NCI-H1436 (cell line): Measurements from ENCODE around the gene FOXL3.

ENCODE experiments used
- DNase-seq: peaks from one replicate; lab custom pipeline; 2025; lab: John Stamatoyannopoulos, UW

Gene FOXL3

GRCh38 chr7:302054-302992, 12.4 kb downstream of the FOXL3 start:
- no peak for DNase-seq

DNA sequence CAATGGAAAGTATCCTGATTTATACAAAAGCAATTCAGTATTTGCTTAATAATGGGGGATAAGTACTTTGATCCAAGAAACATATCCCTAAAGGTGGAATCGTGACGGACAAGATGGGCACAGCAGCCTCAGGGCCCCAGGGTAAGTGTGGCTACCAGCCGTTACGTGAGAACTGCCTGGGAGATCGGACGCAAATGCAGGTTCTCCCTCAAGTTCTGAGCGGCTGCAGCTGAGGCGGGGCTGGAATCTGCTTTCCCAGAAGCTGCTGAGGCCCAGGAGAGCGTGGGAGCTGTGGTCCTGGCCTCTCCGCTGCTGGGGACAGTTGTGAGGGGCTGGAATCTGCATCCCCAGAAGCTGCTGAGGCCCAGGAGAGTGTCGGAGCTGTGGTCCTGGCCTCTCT, 13.5 kb downstream of the FOXL3 start:
- DNase-seq, result no peak

DNA sequence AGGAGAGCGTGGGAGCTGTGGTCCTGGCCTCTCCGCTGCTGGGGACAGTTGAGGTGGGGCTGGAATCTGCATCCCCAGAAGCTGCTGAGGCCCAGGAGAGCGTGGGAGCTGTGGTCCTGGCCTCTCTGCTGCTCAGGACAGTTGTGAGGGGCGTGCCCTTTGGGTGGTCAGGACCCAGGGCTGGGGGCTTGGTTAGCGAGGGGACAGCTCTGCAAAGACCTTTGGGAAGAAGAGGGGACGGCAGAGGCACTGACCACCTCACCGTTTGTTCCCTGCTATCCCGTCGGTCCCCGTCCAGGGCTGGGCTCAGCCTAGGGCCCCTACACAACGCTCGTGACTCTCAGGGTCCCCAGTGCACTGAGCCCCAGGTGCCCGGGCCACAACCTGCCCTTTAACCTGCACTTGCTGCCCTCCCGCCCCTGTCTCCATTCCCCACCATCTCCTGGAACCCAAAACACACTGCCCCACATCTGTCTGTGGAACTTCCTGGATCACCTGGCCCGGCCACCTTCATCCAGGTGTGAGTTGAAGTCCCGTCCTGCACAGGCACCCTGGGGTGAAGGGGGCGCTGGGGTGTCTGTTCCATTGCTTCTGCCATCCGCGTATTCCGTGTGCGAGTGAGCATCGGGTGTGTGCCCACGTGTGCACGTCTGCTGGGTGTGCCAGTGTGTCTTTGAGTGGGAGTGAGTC, 14.1 kb downstream of the FOXL3 start:
- DNase-seq, result no peak

DNA sequence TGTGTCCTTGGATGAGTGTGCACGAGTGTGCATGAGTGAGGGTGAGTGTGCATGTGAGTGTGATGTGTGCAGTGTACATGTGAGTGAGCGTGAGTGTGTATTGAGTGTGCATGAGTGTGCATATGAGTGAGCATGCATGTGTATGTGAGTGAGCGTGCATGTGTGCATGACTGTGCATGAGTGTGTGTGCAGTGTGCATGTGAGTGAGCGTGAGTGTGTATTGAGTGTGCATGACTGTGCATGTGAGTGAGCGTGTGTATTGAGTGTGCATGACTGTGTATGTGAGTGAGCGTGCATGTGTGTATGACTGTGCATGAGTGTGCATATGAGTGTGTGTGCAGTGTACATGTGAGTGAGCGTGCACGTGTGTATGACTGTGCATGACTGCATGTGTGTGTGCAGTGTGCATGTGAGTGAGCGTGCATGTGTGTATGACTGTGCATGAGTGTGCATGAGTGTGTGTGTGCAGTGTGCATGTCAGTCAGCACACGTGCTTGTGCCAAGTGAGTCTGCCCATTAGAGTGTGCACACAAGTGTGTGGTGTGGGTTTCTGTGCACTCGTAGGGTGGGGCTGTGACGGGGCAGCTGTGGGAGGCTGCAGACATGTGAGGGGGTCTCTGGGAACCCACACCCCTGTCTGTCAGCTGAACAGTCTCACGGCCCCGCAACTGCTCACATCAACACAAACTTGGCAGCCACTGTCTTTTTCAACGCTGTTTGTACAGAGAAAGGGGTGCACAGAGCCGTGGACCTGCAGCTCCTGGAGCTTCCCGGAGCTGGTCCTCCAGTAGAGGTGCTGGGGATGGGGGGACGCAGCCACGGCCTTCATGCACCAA, 14.8 kb downstream of the FOXL3 start:
- no peak for DNase-seq

DNA sequence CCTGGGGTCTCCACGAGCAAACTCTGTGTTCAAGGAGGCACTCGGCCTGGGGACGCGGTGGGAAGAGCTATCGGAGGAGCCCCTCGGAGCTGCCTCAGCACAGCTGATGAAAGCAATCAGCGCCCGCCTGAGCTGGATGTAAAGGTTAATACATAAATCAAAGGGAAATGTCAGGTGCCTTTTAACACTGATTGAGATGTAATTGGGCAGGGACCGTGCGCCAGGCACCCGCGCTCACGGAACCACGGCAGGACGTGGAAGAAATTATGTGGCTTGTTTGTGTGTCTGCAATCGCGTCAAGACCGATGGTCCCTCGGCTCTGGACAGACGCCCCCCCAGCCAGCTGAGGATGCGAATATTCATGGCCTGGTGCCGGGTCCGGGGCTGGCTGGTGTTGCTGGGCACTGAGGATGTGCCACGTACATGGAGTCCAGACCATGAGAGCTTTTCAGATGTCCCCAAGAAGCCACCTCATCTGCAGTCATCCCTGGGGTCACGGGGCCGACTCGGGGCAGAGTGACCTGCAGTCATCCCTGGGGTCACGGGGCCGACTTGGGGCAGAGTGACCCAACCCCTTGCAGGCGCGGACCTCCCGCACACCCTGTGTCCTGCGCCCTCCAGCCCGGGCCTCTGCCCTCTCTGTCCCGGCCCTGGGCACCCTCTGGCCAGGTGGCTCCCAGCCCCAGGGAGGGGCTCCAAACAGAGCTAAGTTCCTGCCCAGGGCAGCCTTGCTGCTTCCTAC, 15.6 kb downstream of the FOXL3 start:
- no peak for DNase-seq

DNA sequence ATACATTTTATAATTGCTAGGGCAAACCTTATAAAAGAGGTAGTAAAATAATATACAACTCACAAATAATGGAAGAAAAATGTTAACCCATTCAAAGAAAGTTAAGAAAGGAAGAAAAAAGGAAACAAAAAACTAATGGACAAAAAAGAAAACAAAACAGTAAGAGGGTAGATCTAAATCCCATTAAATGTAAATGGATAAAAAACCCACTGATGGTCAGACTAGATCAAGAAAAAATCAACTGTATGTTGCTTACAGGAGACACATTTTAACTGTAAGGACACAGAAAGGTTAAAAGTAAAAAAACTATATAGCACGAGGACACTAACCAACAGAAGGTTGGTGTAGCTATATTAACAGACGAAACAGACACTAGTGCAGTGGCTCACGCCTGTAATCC, 18.0 kb downstream of the FOXL3 start:
- no peak for DNase-seq

DNA sequence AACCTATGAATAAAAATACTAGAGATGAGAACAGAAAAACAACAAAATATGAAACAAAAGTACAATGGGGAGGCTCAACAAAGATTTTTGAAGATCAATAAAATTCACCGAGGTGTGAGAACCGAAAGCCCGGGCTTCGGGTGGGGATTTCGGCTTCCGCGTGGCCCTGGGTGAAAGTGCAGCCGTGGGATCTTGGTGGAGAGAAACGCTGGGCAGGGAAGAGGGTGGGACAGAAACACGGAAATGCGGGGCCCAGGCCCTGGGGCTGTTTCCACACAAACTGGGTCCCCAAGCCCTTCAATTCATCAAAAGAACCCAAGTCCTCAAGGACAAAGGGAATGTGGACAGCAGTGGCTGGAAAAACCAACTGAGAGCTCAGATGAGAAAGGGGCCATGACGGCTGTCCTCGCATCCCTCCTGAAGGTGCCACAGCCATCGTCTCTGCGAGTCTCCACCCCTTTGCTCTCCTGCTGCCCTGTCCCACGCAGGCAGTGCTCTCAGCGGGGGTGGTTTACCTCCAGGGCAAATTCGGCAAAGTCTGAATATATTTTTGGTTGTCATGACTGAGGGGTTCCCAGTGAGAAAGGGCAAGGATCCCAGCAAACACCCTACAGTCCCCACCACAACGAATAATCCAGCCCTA, 19.7 kb downstream of the FOXL3 start:
- no peak for DNase-seq

DNA sequence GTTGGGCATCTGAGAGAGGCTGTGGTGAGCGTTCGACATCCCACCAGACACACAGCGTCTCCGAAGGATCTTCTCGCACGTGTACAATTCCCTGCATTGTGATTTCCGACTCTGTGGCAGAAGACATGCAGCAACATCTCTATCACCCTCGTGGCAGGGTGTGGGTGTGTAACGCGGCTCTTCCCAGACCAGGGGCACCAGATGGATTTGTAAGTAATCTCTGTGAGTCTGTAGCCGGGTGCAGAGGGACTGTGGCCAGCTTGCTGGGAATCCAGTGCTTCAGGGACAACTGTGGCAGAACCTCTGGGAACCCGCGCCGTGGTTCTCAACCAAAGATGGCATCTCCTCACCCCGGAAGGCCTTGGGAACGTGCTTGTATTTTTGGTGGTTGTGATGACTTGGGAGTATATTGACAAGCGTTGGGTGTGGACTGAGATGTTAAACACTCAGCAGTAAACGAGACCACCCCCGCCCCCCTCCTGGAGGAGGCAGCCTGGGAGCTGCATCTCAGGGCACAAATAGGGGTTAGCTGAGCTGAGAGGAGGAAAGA, 21.2 kb downstream of the FOXL3 start:
- DNase-seq, result no peak

- DNase-seq, result no peak
Measured at GRCh38 chr7:311796-312195, 21.8 kb downstream of the FOXL3 start.

DNA sequence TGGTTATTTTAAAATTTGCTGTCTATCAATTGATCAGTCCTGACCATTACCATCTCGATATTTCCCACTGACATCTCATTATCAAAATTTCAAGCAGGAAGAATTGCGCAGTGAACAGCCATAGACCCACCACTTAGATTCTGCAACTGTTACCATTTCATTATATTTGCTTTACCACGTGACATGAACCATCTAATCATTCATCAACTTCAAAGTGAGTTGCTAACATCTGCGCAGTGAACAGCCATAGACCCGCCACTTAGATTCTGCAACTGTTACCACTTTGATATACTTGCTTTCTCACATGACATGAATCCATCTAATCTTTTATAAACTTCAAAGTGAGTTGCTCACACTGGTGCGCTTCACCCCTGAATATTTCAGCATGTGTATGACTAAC, 22.5 kb downstream of the FOXL3 start:
- DNase-seq, result no peak

DNA sequence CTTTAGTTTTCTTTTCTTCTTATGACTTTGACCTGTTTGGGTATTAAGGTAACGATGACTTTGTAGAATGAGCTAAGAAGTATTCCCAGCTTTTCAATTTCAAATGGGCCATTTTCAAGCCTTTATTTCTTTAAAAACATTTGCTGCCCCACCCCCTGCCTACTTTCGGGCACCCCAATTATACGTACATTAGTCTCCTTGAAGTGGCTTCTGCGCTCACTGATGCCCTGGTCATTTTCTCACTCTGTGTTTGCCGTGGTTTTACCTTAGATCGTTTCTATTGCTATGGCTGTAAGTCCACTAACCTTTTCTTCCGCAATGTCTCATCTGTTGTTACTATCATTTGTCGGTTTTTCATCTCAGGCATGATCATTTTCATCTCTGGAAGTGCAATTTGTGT, 24.9 kb downstream of the FOXL3 start:
- no peak for DNase-seq

GRCh38 chr7:315516-316265, 25.7 kb downstream of the FOXL3 start:
- no peak for DNase-seq

- DNase-seq, result no peak
Measured at GRCh38 chr7:317643-318405, 27.9 kb downstream of the FOXL3 start.

- no peak for DNase-seq
Measured at GRCh38 chr7:318476-318875, 28.5 kb downstream of the FOXL3 start.

DNA sequence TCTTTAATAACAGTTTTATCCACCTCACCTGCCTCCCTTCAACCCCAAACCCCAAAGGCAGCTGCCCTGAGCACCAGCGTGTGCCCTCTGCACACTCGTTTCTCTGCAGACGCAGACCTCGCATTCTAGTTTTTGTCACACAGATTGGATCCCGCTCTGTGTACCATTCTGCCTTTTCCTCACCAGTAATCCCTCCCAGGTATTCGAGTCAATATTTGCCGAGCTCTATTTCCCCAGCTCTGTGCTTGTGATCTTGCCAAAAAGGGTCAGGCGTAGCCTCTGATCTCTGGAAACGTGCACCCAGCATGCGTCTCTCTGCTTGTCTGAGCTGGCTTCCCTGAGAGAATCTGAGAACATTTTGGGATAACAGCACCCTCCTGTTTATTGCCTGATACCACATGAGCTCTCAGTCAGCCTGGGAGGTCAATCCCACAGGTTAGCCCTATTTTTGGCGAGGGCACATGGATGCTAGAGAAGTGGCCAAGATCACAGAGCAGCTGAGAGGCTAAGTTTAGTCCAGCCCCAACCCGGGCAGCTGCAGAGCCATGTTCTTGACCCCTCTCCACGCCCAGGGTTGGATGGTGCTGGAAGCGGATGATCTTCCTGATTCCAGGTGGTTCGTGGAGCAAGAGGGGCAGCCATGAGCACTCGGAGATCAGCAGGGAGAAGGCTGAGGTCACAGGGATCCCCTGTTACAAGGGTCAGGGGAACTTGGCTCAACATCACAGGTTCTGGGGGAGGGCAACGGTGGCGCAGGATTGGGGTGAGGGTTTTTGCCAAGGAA, 29.1 kb downstream of the FOXL3 start:
- DNase-seq, result no peak

DNA sequence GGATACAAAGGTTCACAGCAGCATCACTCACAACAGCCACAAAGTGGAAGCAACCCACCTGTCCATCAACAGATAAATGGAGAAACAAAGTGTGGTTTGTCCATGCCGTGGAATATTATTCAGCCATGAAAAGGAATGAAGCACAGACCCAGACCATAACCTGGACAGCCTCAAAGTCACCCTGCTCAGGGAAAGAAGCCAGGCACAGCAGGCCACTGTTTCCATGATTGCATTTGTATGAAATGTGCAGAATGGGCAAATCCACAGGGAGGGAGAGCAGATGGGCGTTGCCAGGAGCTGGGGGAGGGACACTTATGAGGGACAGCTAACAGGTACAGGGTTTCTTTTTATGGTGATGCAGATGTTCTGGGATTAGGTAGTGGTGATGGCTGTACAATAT, 30.3 kb downstream of the FOXL3 start:
- no peak for DNase-seq

GRCh38 chr7:322111-322671, 32.2 kb downstream of the FOXL3 start:
- peak; percentile 29 for DNase-seq

DNA sequence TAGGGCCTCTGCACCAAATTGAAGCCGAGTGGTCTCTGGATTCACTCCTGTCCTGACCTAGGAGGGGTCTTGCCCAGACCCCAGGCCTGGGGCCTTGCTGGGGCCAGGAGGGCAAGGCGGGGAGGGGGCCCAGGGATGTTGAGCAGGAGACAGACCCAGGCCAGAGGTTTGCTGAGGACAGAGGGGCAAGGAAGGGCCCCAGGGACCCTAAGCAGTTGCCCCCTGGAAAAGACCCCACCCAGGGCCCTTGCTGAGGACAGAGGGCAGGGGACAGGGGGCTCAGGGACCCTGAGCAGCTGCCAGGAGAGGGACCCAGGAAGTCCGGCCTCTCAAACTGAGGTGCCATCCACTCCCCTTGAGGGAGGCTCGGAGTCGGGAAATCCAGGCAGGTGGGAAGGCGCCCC, 32.7 kb downstream of the FOXL3 start:
- DNase-seq, result no peak
